ENCODE measurements around the gene NEK9.

DNA sequence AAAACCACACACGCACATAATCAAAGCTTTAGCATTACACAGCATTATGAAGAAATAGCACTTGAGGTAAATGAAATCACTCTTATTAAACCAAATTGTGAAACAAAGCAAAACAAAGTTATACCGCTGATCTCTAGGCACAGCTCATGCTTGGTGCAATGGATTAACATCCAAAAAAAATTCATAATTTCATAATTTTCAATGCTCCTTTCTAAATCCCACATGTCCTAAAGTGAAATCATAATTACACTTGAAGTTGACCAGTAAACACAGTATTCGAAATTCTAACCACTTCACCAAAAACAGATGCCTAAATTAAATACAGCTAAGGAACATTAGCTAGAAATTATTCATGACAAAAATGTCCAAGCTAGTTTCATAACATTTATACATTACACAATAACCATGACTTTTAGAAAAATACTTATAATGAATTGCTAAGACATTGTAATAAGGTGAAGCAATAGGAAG, 77.1 kb downstream of the NEK9 start:
- TF ChIP-seq, protein P1, sequence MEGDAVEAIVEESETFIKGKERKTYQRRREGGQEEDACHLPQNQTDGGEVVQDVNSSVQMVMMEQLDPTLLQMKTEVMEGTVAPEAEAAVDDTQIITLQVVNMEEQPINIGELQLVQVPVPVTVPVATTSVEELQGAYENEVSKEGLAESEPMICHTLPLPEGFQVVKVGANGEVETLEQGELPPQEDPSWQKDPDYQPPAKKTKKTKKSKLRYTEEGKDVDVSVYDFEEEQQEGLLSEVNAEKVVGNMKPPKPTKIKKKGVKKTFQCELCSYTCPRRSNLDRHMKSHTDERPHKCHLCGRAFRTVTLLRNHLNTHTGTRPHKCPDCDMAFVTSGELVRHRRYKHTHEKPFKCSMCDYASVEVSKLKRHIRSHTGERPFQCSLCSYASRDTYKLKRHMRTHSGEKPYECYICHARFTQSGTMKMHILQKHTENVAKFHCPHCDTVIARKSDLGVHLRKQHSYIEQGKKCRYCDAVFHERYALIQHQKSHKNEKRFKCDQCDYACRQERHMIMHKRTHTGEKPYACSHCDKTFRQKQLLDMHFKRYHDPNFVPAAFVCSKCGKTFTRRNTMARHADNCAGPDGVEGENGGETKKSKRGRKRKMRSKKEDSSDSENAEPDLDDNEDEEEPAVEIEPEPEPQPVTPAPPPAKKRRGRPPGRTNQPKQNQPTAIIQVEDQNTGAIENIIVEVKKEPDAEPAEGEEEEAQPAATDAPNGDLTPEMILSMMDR (IDR thresholded peaks at IDR 0.05) = no peak
- TF ChIP-seq POLR2AphosphoS5 (IDR thresholded peaks at IDR 0.05; ENCODE audit: low read depth, low read length) (no peak), SIN3A (IDR thresholded peaks at IDR 0.05; ENCODE audit: borderline replicate concordance, insufficient read depth, low read depth, low read length) (no peak)
